CD14-positive monocyte (primary cell): Measurements from ENCODE around the gene ATP2C2. TPM values are rescaled to one million over a fixed set of nuclear protein-coding genes. Genes with fewer than 3 reads are reported as not detected.

Experiments used
- DNase-seq, 3 donors: peaks; one replicate each; pipeline ENCODE4 v3.0.0-alpha.2; 2011 to 2022
- H2AFZ ChIP-seq: 2 replicates; pipeline ENCODE4 v1.6.0; 2012; ENCODE audit warnings: mild to moderate bottlenecking, low read depth, low read length, inconsistent platforms; ENCODE audit not compliant: insufficient read depth, poor library complexity, severe bottlenecking
- H3K27ac ChIP-seq, 2 donors: 1 replicate in 1 of 2; 2 replicates in 1 of 2; pipeline ENCODE4 v1.5.1; 2012 to 2013; ENCODE audit warnings: low read length in 2 of 2, control low read depth in 1 of 2, inconsistent platforms in 1 of 2, low read depth in 1 of 2, mild to moderate bottlenecking in 1 of 2
- H3K27me3 ChIP-seq, 2 donors: one replicate each; pipeline versions ENCODE4 v1.6.0 to v1.6.1; 2011 to 2013; ENCODE audit warnings: low read length in 2 of 2; ENCODE audit not compliant: control insufficient read depth in 2 of 2, insufficient read depth in 2 of 2
- H3K36me3 ChIP-seq, 2 donors: replicated peaks in 1 of 2; 1 replicate in 1 of 2; 2 replicates in 1 of 2; pipeline versions ENCODE4 v1.5.1 to v1.6.1; 2012 to 2013; ENCODE audit warnings: low read length in 2 of 2, control low read depth in 1 of 2, inconsistent platforms in 1 of 2, mild to moderate bottlenecking in 1 of 2; ENCODE audit not compliant: insufficient read depth in 2 of 2, control insufficient read depth in 1 of 2
- H3K4me1 ChIP-seq, 2 donors: 1 replicate in 1 of 2; 2 replicates in 1 of 2; pipeline versions ENCODE4 v1.5.1 to v1.6.1; 2012 to 2013; ENCODE audit warnings: low read length in 2 of 2, control low read depth in 1 of 2, inconsistent platforms in 1 of 2, mild to moderate bottlenecking in 1 of 2, moderate library complexity in 1 of 2; ENCODE audit not compliant: insufficient read depth in 2 of 2, control insufficient read depth in 1 of 2
- H3K4me2 ChIP-seq: replicated peaks from 2 replicates; pipeline ENCODE3; 2012; ENCODE audit warnings: low read length, moderate library complexity, mild to moderate bottlenecking; ENCODE audit not compliant: poor library complexity, severe bottlenecking; ENCODE audit errors: extremely low read depth
- H3K4me3 ChIP-seq, 3 experiments: fragments of 200-600 bp in 1 of 3; sonication (generic) in 1 of 3; replicated peaks in 1 of 3; 1 replicate in 2 of 3; 2 replicates in 1 of 3; pipeline ENCODE4 v1.5.1; 2011 to 2013; ENCODE audit warnings: low read length in 3 of 3, mild to moderate bottlenecking in 3 of 3, control low read depth in 2 of 3, low read depth in 2 of 3, inconsistent platforms in 1 of 3, moderate library complexity in 1 of 3
- H3K79me2 ChIP-seq: 2 replicates; pipeline ENCODE4 v1.6.0; 2012; ENCODE audit warnings: mild to moderate bottlenecking, control low read depth, inconsistent platforms, low read length, moderate library complexity; ENCODE audit not compliant: insufficient read depth
- H3K9ac ChIP-seq: 2 replicates; pipeline ENCODE4 v1.6.0; 2017; ENCODE audit warnings: low read length, mild to moderate bottlenecking; ENCODE audit not compliant: insufficient read depth, poor library complexity, severe bottlenecking
- H3K9me3 ChIP-seq, 2 donors: replicated peaks in 1 of 2; 1 replicate in 1 of 2; 2 replicates in 1 of 2; pipeline versions ENCODE4 v1.5.1 to v1.6.1; 2012 to 2013; ENCODE audit warnings: low read length in 2 of 2, control low read depth in 1 of 2; ENCODE audit not compliant: control insufficient read depth in 1 of 2, insufficient read depth in 1 of 2
- H4K20me1 ChIP-seq: 2 replicates; pipeline ENCODE4 v1.6.0; 2012; ENCODE audit warnings: mild to moderate bottlenecking, low read length, control low read depth, moderate library complexity; ENCODE audit not compliant: insufficient read depth
- H3K27ac Mint-ChIP-seq, 7 donors: one replicate each; pipeline ENCODE4 v1.8.0; 2020; ENCODE audit warnings: mild to moderate bottlenecking in 7 of 7, mixed read lengths in 7 of 7, moderate library complexity in 6 of 7, inconsistent platforms in 2 of 7
- H3K27me3 Mint-ChIP-seq, 3 donors: one replicate each; pipeline ENCODE4 v1.8.0; 2021 to 2022; ENCODE audit warnings: low read depth in 3 of 3, mild to moderate bottlenecking in 3 of 3, mixed read lengths in 3 of 3, moderate library complexity in 3 of 3, inconsistent platforms in 1 of 3
- H3K36me3 Mint-ChIP-seq, 2 donors: one replicate each; pipeline ENCODE4 v1.8.0; 2020; ENCODE audit warnings: mixed read lengths in 2 of 2, inconsistent platforms in 1 of 2, mild to moderate bottlenecking in 1 of 2
- H3K4me1 Mint-ChIP-seq: one replicate; pipeline ENCODE4 v1.8.0; 2020; ENCODE audit warnings: mild to moderate bottlenecking, mixed read lengths
- H3K4me3 Mint-ChIP-seq, 2 donors: one replicate each; pipeline ENCODE4 v1.8.0; 2020; ENCODE audit warnings: mild to moderate bottlenecking in 2 of 2, mixed read lengths in 2 of 2, moderate library complexity in 1 of 2
- H3K9me3 Mint-ChIP-seq, 7 donors: one replicate each; pipeline ENCODE4 v1.8.0; 2020 to 2022; ENCODE audit warnings: mixed read lengths in 7 of 7, mild to moderate bottlenecking in 6 of 7, moderate library complexity in 6 of 7, inconsistent platforms in 2 of 7
- WGBS: methylation state at CpG from one replicate; pipeline ENCODE4 v1.1.5; 2013; ENCODE audit warnings: missing lambda C conversion rate; ENCODE audit not compliant: insufficient coverage; 5-methylcytosine and 5-hydroxymethylcytosine counted together
- intact Hi-C, 2 donors: fragments of 100-400 bp; cut with micrococcal nuclease; formaldehyde crosslinking; loops; one replicate each; pipeline versions ENCODE4 v1.15.0 to v1.15.1; 2023
- polyA plus RNA-seq, 3 donors: library from polyadenylated mRNA; depleted of rRNA in 1 of 3; unstranded in 2 of 3; stranded (reverse) in 1 of 3; fragments of 300-500 nt in 2 of 3; fragments of >200 nt in 1 of 3; fragmentation: Illumina TruSeq in 2 of 3; gene quantifications; 1 replicate in 2 of 3; 2 replicates in 1 of 3; pipeline ENCODE4 v1.2.3, GENCODE V29; 2012 to 2021
- TF ChIP-seq, protein P1 (sequence below): fragments of 200-600 bp; IDR thresholded peaks from one replicate; pipeline ENCODE4 v1.8.0; 2022; ENCODE audit warnings: antibody characterized with exemption, mild to moderate bottlenecking

ATP2C2 gene
- polyA plus RNA-seq, 3 donors, result 0.05 TPM; not detected in 2

DNA sequence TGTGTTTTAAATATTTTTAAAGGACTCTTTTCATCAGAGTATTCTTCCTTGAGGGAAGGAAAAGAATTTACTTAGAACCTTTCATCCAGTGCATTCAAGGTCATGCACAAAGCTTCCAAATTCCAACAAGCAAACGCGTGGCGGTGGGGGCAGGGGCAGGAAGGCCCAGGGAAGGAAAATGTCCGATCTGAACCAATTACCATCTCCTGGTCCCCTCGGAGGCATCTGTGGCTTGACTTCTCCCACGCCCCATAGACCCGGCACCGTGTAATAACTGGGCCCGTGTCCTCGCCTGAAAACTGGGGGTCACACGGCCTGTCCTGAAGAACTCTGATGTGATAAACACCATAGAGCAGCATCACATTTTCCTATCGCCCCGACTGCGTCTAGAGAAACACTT, 117.8 kb downstream of the ATP2C2 start:
- no peak for DNase-seq
- H3K9ac ChIP-seq, result no peak overlapping the region
- no peak overlapping the region for H3K4me3 Mint-ChIP-seq
- H3K79me2 ChIP-seq, result no peaks in the 10 kb centered on the region
- peaks cover 36 to 76% of the 10 kb centered on the region in 2 donors for H3K36me3 Mint-ChIP-seq
- peaks cover 0 to 24% of the 10 kb centered on the region in 2 donors for H3K36me3 ChIP-seq
- peaks cover 0 to 2% (median 0%) of the 10 kb centered on the region in 3 donors for H3K27me3 Mint-ChIP-seq
- WGBS, result 94% methylated on average over 14 of the region's 14 CpGs
- H3K9me3 ChIP-seq, result no peaks in the 10 kb centered on the region
- intact Hi-C loops, result no loop called here
- no peaks in the 10 kb centered on the region for H3K4me1 Mint-ChIP-seq
- no peaks in the 10 kb centered on the region for H3K4me1 ChIP-seq
- TF ChIP-seq, protein P1, sequence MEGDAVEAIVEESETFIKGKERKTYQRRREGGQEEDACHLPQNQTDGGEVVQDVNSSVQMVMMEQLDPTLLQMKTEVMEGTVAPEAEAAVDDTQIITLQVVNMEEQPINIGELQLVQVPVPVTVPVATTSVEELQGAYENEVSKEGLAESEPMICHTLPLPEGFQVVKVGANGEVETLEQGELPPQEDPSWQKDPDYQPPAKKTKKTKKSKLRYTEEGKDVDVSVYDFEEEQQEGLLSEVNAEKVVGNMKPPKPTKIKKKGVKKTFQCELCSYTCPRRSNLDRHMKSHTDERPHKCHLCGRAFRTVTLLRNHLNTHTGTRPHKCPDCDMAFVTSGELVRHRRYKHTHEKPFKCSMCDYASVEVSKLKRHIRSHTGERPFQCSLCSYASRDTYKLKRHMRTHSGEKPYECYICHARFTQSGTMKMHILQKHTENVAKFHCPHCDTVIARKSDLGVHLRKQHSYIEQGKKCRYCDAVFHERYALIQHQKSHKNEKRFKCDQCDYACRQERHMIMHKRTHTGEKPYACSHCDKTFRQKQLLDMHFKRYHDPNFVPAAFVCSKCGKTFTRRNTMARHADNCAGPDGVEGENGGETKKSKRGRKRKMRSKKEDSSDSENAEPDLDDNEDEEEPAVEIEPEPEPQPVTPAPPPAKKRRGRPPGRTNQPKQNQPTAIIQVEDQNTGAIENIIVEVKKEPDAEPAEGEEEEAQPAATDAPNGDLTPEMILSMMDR, result no peak
- H2AFZ ChIP-seq, result no peak overlapping the region
- peaks cover 0 to 1% (median 0%) of the 10 kb centered on the region in 7 donors for H3K9me3 Mint-ChIP-seq
- H3K4me3 ChIP-seq, result no peak overlapping the region
- H4K20me1 ChIP-seq, result no peaks in the 10 kb centered on the region
- no peaks in the 10 kb centered on the region for H3K27me3 ChIP-seq
- H3K27ac ChIP-seq, result no peak overlapping the region
- no peak overlapping the region for H3K4me2 ChIP-seq
- no peak overlapping the region for H3K27ac Mint-ChIP-seq

DNA sequence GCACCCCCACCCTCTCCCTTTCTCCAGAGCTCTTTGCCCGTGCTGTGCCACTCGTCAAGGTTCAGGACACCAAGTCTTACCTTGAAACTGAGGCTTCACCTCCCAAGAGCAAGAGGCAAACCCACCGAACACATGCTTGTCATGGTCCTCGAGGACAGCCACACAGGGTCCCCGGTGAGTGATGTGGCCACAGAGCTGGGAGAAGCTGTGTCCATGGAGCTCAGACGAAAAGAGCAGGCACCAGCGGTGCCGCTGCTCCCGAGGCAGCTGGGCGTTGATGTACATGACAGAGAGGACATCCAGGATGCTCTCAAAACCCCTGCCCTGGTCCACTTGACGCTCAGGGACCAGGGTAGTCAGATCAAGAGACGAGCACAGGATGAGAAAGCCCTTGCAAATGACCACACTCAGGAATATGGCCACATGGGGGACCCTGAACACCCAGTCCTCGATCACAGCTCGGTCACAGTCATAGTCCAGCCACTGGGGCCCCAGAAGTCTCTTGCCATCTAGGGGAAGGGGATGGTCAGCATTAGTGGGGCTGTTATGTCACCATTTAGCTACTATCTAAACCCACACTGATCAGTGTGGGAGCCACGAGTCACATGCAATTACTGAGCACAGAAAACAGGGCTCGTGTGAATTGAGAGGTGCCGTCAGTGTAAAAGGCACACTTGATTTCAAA, 118.4 kb downstream of the ATP2C2 start:
- Histone ChIP-seq H2AFZ (no peak overlapping the region), H4K20me1 (no peaks in the 10 kb centered on the region), H3K4me2 (no peak overlapping the region), H3K27ac (no peak overlapping the region), H3K36me3 (peaks cover 0 to 24% of the 10 kb centered on the region in 2 donors), H3K4me1 (no peaks in the 10 kb centered on the region), H3K9ac (no peak overlapping the region), H3K27me3 (no peaks in the 10 kb centered on the region), H3K4me3 (no peak overlapping the region), H3K9me3 (no peaks in the 10 kb centered on the region), H3K79me2 (no peaks in the 10 kb centered on the region)
- Mint-ChIP-seq H3K4me1 (no peaks in the 10 kb centered on the region), H3K36me3 (peaks cover 36 to 78% of the 10 kb centered on the region in 2 donors), H3K27me3 (peaks cover 0 to 2% (median 0%) of the 10 kb centered on the region in 3 donors), H3K4me3 (no peak overlapping the region), H3K9me3 (peaks cover 0 to 3% (median 0%) of the 10 kb centered on the region in 7 donors), H3K27ac (no peak overlapping the region)
- DNase-seq, result no peak
- WGBS, result 95% methylated on average over 11 of the region's 17 CpGs
- intact Hi-C loops, result no loop called here
- TF ChIP-seq, protein P1, result no peak
